Inflammatory macrophage (primary cell): Measurements from ENCODE around the gene SHB.
"Not testable (repeated sequence)": the region's sequence is repeated elsewhere in the genome, so short reads cannot be mapped to it uniquely, and the experiment has no call there.

Source experiments
- DNase-seq, 2 donors: peaks; one replicate each; pipeline ENCODE4 v3.0.0-alpha.2; 2020 to 2022

SHB gene

GRCh38 chr9:37917313-37917731 lies 151.7 kb downstream of the SHB start:
- DNase-seq = no peak

DNA sequence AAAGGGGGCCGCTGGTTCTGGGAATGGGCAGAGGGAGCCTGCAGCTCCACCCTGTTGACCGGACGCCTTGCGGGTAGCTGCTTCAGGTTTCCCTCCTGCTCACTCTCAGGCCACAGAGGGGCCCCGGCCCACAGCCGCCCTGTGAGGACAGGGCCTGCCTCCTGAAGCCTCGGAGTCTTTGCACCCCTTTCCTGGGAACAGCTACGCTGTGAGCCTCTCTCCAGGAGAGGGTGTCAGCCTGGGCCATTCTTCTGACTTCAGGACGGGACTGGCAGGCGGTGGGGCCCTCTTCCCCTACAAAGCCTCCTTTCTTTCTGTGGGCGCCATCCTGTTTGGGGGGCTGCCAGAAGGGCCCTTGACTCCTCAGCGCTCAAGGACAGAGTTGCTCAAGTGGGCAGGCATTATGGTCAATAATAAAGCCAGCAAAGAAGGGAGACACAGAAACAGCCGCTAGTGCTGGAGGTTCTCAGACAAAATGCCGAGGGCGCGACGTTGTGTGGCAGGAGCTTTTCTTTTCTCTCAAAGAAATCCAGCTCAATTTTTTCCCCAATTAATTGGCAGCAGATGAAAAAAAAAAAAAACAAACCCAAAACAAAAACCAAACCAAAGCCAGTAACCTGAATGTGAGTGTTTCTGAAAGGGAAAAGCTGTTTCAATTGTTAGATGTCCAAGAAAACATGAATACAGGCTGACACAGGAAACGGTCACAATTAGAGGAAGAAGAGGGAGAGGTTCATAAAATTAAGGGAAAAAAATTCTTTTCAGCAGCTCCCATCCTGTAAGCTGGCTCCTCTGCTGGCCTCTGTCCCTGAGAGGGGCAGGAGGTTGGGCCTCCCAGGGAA lies 152.3 kb downstream of the SHB start:
- DNase-seq = no peak

GRCh38 chr9:37915911-37916470 lies 153.0 kb downstream of the SHB start:
- no peak for DNase-seq

- DNase-seq = no peak
These were observed 154.2 kb downstream of the SHB start for GRCh38 chr9:37914701-37915358.

GRCh38 chr9:37914154-37914551 lies 154.9 kb downstream of the SHB start:
- DNase-seq = no peak

- DNase-seq = peak; percentile 94 to 98
These were observed 155.4 kb downstream of the SHB start for GRCh38 chr9:37913480-37914153.

GRCh38 chr9:37911271-37911681 lies 157.8 kb downstream of the SHB start:
- no peak for DNase-seq

DNA sequence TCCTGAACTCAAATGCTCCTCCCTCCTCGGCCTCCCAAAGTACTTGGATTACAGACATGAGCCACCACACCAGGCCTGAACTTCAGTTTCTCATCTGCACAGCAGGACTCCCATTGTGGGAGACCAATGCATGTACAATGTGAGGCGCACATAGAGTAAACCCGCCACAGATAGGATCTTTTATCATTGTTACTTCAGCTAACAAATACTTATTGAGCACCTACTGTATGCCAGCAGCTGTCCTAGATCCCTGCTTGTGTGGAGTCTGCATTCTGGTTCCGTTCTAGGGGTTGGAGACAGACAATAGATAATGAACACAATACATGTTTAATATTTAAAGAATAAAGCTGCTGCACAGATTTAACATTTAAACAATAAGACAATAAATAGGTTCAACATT lies 158.8 kb downstream of the SHB start:
- DNase-seq = no peak

DNA sequence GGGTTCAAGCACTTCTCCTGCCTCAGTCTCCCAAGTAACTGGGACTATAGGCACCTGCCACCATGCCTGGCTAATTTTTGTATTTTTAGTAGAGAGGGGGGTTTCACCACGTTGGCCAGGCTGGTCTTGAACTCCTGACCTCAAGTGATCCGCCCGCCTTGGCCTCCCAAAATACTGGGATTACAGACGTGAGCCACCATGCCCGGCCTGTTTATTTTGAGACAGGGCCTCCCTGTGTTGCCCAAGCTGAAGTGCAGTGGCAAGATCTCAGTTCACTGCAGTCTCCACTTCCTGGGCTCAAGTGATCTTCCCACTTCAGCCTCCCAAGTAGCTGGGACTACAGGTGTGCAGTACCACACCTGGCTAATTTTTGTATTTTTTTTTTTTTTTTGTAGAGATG lies 159.2 kb downstream of the SHB start:
- DNase-seq = not testable (repeated sequence)

- no peak for DNase-seq
These were observed 159.7 kb downstream of the SHB start for GRCh38 chr9:37909326-37909725.

GRCh38 chr9:37908698-37909186 lies 160.3 kb downstream of the SHB start:
- DNase-seq = peak; percentile 93 to 96

DNA sequence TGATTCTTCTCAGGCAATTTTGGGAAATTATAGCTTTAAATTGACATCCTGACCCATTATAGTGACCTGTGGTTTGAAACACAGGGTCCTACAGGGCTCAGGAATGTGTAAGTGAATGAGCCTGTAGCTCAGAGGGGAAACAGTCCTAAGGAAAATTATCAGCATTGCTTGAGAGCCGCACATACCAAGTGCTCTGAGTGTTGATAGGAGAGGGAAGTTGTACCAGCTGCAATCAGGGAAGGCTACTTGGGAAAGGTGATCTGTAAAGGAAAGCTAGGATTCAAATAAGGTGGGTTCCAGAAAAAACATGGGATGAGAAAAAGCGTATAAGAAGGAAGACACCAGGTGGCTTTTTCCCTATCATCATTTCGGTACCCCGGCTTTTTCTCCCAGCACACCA lies 160.7 kb downstream of the SHB start:
- no peak for DNase-seq

- no peak for DNase-seq
These were observed 162.5 kb downstream of the SHB start for GRCh38 chr9:37906312-37907239.

- no peak for DNase-seq
These were observed 163.3 kb downstream of the SHB start for GRCh38 chr9:37905776-37906175.

GRCh38 chr9:37905131-37905505 lies 163.9 kb downstream of the SHB start:
- no peak for DNase-seq

DNA sequence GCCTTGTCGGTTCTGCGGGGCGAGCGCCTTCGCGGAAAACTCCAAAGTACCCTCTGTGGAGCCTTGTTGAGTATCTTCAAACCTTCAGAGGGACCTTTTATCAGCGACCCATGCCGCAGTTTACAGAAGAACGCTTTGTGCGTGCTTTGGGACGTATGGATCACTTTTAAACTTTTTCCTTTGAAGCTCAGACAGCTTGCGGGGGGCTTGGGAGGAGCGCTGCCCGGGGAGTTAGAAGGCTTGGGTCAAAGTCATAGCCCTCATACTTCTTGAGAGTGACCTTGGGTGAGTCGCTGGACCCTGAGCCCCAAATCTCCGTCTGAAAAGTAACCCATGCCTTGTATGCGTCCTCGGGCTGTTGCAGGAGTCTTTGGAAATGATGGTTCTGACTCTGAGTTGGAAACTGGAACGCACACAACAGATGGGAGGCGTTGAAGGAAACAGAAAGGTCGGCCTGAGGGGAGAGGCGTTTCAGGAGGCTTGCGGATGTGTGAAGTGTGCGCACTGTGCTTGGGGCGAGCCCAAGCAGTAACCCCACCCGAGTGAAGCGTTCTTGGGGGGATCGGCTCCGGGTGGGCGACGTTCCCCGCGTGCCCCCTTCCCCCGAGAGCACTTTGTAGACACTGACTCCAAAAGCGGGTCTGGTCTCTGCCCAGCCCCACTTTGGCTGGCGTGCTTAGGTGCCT lies 164.4 kb downstream of the SHB start:
- DNase-seq = no peak

DNA sequence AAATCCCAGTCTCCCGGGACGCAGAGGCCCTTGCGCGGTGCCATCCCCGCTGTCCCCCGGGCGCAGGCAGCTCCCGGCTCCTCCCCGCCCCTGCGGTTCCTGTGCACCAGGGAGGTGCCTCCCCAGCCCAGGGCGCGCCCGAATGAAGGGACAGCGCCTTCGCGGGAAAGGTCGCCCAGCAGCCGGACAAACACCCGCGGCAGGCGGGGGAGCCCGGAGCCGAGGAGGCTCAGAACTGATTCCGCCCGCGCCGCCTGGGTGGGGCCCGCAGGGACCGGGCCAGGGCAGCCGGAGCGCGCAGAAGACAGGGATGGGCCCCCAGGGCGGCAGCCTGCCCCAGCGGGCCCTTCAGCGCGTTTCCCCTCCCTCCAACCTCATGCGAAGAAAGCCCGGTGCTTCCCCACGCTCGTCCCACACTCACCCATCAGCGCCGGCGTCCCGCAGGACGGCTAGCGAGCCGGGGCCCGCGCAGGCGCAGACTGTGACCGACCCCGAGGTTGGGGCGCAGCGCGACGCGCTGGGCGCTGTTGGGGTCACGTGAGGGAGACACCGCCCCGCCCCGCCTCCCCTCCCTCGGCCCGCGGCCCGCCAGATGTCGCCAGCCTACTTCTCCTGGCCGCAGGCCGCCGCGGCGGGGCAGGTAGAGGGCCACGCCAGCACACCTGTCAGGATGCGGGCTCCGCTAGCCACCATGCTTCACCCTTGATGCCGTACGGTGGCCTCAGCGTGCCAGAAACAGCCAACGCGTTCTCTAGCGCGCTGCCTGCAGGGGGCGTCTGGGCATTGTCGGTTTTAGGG lies 165.2 kb downstream of the SHB start, which contains the start of gene SLC25A51:
TSS of gene SLC25A51 (minus strand) at position 481 of the 798 bp plus-strand sequence. CDS start 15,577 bp downstream, outside the sequence.
- peak; percentile 92 for DNase-seq

GRCh38 chr9:37902796-37903646 lies 166.0 kb downstream of the SHB start:
- no peak for DNase-seq

GRCh38 chr9:37902131-37902530 lies 166.9 kb downstream of the SHB start:
- no peak for DNase-seq
